Muscle layer of duodenum (tissue), 2 donors: ENCODE data around the gene ACSS1.

Experiments used
- H3K27ac ChIP-seq: one replicate; pipeline ENCODE4 v1.7.0; 2013; ENCODE audit warnings: mild to moderate bottlenecking, low read length
- H3K27me3 ChIP-seq: one replicate; pipeline ENCODE4 v1.7.0; 2013; ENCODE audit warnings: low read depth, mild to moderate bottlenecking, control low read depth, low read length
- H3K36me3 ChIP-seq, 2 donors: one replicate each; pipeline ENCODE4 v1.7.0; 2013; ENCODE audit warnings: low read length in 2 of 2, control low read depth in 1 of 2, mild to moderate bottlenecking in 1 of 2; ENCODE audit not compliant: insufficient read depth in 2 of 2, control insufficient read depth in 1 of 2
- H3K4me1 ChIP-seq, 2 donors: one replicate each; pipeline ENCODE4 v1.7.0; 2013; ENCODE audit warnings: low read length in 2 of 2, mild to moderate bottlenecking in 2 of 2, control low read depth in 1 of 2, moderate library complexity in 1 of 2; ENCODE audit not compliant: insufficient read depth in 2 of 2, control insufficient read depth in 1 of 2
- H3K4me3 ChIP-seq, 2 donors: one replicate each; pipeline ENCODE4 v1.7.0; 2013; ENCODE audit warnings: low read length in 2 of 2, low read depth in 1 of 2, mild to moderate bottlenecking in 1 of 2
- H3K9me3 ChIP-seq, 2 donors: one replicate each; pipeline ENCODE4 v1.7.0; 2013; ENCODE audit warnings: low read length in 2 of 2, control low read depth in 1 of 2, mild to moderate bottlenecking in 1 of 2; ENCODE audit not compliant: control insufficient read depth in 1 of 2
- donor health status: healthy.

ACSS1 gene

GRCh38 chr20:25033265-25033923, 24.5 kb downstream of the ACSS1 start:
- H3K4me1 ChIP-seq: peaks cover 22 to 64% of the 10 kb centered on the region in 2 donors
- H3K27ac ChIP-seq: peak overlapping the region; percentile 57
- H3K36me3 ChIP-seq: peaks cover 6 to 11% of the 10 kb centered on the region in 2 donors
- no peak overlapping the region for H3K4me3 ChIP-seq
- H3K9me3 ChIP-seq: no peaks in the 10 kb centered on the region
- H3K27me3 ChIP-seq: no peaks in the 10 kb centered on the region

GRCh38 chr20:25032478-25033264, 25.3 kb downstream of the ACSS1 start:
- H3K36me3 ChIP-seq: peaks cover 6 to 11% of the 10 kb centered on the region in 2 donors
- H3K4me3 ChIP-seq: no peak overlapping the region
- no peaks in the 10 kb centered on the region for H3K9me3 ChIP-seq
- H3K27ac ChIP-seq: peak overlapping the region; percentile 57
- H3K4me1 ChIP-seq: peaks cover 15 to 57% of the 10 kb centered on the region in 2 donors
- no peaks in the 10 kb centered on the region for H3K27me3 ChIP-seq

- Histone ChIP-seq H3K4me1 (peaks cover 9 to 51% of the 10 kb centered on the region in 2 donors), H3K36me3 (peaks cover 6 to 11% of the 10 kb centered on the region in 2 donors), H3K9me3 (no peaks in the 10 kb centered on the region), H3K27me3 (no peaks in the 10 kb centered on the region), H3K27ac (peak overlapping the region; percentile 57), H3K4me3 (no peak overlapping the region)
Observed at GRCh38 chr20:25032065-25032477, 25.9 kb downstream of the ACSS1 start.

GRCh38 chr20:25031241-25031640, 26.7 kb downstream of the ACSS1 start:
- Histone ChIP-seq H3K27me3 (no peaks in the 10 kb centered on the region), H3K9me3 (no peaks in the 10 kb centered on the region), H3K4me3 (no peak overlapping the region), H3K36me3 (peaks cover 6 to 11% of the 10 kb centered on the region in 2 donors), H3K27ac (no peak overlapping the region), H3K4me1 (peaks cover 7 to 42% of the 10 kb centered on the region in 2 donors)

GRCh38 chr20:25030649-25031207, 27.2 kb downstream of the ACSS1 start:
- Histone ChIP-seq H3K36me3 (peaks cover 6 to 11% of the 10 kb centered on the region in 2 donors), H3K9me3 (no peaks in the 10 kb centered on the region), H3K27ac (no peak overlapping the region), H3K4me1 (peaks cover 7 to 37% of the 10 kb centered on the region in 2 donors), H3K27me3 (no peaks in the 10 kb centered on the region), H3K4me3 (no peak overlapping the region)

- Histone ChIP-seq H3K9me3 (no peaks in the 10 kb centered on the region), H3K4me3 (no peak overlapping the region), H3K27ac (no peak overlapping the region), H3K4me1 (peaks cover 7 to 33% of the 10 kb centered on the region in 2 donors), H3K27me3 (no peaks in the 10 kb centered on the region), H3K36me3 (peaks cover 6 to 11% of the 10 kb centered on the region in 2 donors)
Observed at GRCh38 chr20:25030007-25030648, 27.8 kb downstream of the ACSS1 start.

- H3K27me3 ChIP-seq: no peaks in the 10 kb centered on the region
- peaks cover 14 to 18% of the 10 kb centered on the region in 2 donors for H3K36me3 ChIP-seq
- H3K9me3 ChIP-seq: no peaks in the 10 kb centered on the region
- H3K27ac ChIP-seq: no peak overlapping the region
- H3K4me3 ChIP-seq: no peak overlapping the region
- H3K4me1 ChIP-seq: peaks cover 0 to 10% of the 10 kb centered on the region in 2 donors
Observed at GRCh38 chr20:25025986-25026605, 31.8 kb downstream of the ACSS1 start.

GRCh38 chr20:25025091-25025861, 32.7 kb downstream of the ACSS1 start:
- Histone ChIP-seq H3K4me3 (no peak overlapping the region), H3K36me3 (peaks cover 20 to 23% of the 10 kb centered on the region in 2 donors), H3K4me1 (peaks cover 0 to 6% of the 10 kb centered on the region in 2 donors), H3K27ac (no peak overlapping the region), H3K27me3 (no peaks in the 10 kb centered on the region), H3K9me3 (no peaks in the 10 kb centered on the region)

GRCh38 chr20:25024171-25024570, 33.8 kb downstream of the ACSS1 start:
- no peak overlapping the region for H3K27ac ChIP-seq
- H3K36me3 ChIP-seq: peaks cover 20 to 26% of the 10 kb centered on the region in 2 donors
- no peaks in the 10 kb centered on the region for H3K27me3 ChIP-seq
- no peaks in the 10 kb centered on the region for H3K4me1 ChIP-seq
- H3K4me3 ChIP-seq: no peak overlapping the region
- no peaks in the 10 kb centered on the region for H3K9me3 ChIP-seq

- Histone ChIP-seq H3K27ac (no peak overlapping the region), H3K27me3 (no peaks in the 10 kb centered on the region), H3K9me3 (no peaks in the 10 kb centered on the region), H3K4me3 (no peak overlapping the region), H3K36me3 (peaks cover 28 to 32% of the 10 kb centered on the region in 2 donors), H3K4me1 (no peaks in the 10 kb centered on the region)
Observed at GRCh38 chr20:25023356-25023755, 34.6 kb downstream of the ACSS1 start.
